ENCODE data around the gene HTR2A. TPM values are rescaled to one million over a fixed set of nuclear protein-coding genes. Genes with fewer than 3 reads are reported as not detected.

HTR2A gene
- total and polyA plus RNA-seq, 12 donors, result 0.03 to 0.38 (median 0.04) TPM; not detected in 9

DNA sequence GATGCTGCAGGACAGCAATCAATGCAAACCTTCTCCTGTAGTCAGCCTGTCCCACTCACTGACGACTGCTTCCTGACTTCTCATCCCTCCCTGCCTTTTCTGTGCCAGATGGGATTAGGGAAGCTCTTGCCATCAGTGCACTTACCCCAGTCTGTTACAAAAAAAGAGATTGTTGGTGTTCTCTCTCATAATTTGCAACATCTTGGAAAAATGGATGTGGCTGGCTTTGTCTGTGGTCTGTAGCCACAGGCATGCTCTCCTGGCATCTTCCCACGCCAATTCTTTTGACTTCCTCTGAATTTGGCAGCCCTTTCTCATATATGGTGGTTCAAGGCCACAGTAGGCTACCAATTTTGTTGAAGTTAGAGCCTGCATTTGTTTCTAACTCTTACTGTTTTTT, 11.6 kb upstream of the HTR2A start:
- intact Hi-C loops (cut with DNase I), result no loop called here
- DNase-seq (no peak), ATAC-seq (no peak)
- H3K4me1 ChIP-seq, result no peaks in the 10 kb centered on the region
- H3K4me3 ChIP-seq, result no peak overlapping the region
- 55 to 57% methylated on average over 2 of the region's 2 CpGs for WGBS, 2 donors
- no peaks in the 10 kb centered on the region for H3K36me3 ChIP-seq
- TF ChIP-seq, protein P1, sequence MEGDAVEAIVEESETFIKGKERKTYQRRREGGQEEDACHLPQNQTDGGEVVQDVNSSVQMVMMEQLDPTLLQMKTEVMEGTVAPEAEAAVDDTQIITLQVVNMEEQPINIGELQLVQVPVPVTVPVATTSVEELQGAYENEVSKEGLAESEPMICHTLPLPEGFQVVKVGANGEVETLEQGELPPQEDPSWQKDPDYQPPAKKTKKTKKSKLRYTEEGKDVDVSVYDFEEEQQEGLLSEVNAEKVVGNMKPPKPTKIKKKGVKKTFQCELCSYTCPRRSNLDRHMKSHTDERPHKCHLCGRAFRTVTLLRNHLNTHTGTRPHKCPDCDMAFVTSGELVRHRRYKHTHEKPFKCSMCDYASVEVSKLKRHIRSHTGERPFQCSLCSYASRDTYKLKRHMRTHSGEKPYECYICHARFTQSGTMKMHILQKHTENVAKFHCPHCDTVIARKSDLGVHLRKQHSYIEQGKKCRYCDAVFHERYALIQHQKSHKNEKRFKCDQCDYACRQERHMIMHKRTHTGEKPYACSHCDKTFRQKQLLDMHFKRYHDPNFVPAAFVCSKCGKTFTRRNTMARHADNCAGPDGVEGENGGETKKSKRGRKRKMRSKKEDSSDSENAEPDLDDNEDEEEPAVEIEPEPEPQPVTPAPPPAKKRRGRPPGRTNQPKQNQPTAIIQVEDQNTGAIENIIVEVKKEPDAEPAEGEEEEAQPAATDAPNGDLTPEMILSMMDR (IDR thresholded peaks at IDR 0.05), result no peak
- no peak overlapping the region for H3K27ac ChIP-seq
- peaks cover 0 to 12% (median 0%) of the 10 kb centered on the region in 7 donors for H3K27me3 ChIP-seq
- H3K9me3 ChIP-seq, result no peaks in the 10 kb centered on the region

DNA sequence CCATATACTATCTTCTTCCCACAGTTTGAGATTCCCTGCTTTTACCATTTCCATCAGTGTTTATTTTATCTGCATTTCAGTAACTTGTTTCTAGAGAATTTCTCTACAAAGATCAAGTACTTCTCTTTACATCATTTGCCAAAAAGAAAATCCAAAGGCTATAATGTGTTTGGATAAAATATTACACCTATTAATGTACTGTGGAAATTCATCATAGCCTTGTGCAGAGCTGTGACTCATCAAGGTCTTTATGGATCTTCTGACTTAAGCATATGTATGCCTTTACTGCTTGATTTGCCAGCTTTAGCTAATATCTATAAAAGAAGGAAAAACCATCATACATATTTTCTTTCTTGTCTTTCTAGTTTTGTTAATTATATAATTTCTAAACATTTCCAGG, 9.6 kb upstream of the HTR2A start:
- Histone ChIP-seq H3K9me3 (no peaks in the 10 kb centered on the region), H3K27ac (no peak overlapping the region), H3K36me3 (no peaks in the 10 kb centered on the region), H3K4me1 (no peaks in the 10 kb centered on the region), H3K4me3 (no peak overlapping the region), H3K27me3 (peaks cover 0 to 12% (median 0%) of the 10 kb centered on the region in 7 donors)
- TF ChIP-seq, protein P1 (IDR thresholded peaks at IDR 0.05), result no peak
- no peak for ATAC-seq
- no peak for DNase-seq
- intact Hi-C loops (cut with DNase I), result no loop called here

DNA sequence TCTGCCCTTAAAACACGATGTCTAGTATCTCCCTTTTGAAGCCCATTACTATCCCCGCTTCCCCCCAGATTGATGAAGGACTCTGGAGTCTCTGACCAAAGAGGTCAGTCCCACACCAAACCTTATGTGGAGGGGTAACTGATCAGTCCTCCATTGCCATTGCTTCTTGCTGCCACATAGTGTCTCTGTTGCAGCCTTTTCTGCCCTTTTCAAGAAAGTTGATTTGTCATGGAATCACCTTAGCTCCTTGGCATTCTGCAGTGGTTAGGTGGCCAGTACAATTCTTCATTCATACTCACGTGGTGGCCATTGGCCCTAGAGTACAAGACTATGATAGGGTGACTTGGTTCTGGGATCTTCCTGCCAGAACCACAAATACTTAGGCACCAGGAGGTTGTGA, 8.4 kb upstream of the HTR2A start:
- no peaks in the 10 kb centered on the region for H3K36me3 ChIP-seq
- 71 to 75% methylated on average over 3 of the region's 3 CpGs for WGBS, 2 donors
- H3K9me3 ChIP-seq, result no peaks in the 10 kb centered on the region
- DNase-seq (no peak), ATAC-seq (no peak)
- H3K4me3 ChIP-seq, result no peak overlapping the region
- TF ChIP-seq, protein P1 (IDR thresholded peaks at IDR 0.05), result no peak
- intact Hi-C loops (cut with DNase I), result no loop called here
- H3K27ac ChIP-seq, result no peak overlapping the region
- H3K27me3 ChIP-seq, result peaks cover 0 to 12% (median 0%) of the 10 kb centered on the region in 7 donors
- no peaks in the 10 kb centered on the region for H3K4me1 ChIP-seq

DNA sequence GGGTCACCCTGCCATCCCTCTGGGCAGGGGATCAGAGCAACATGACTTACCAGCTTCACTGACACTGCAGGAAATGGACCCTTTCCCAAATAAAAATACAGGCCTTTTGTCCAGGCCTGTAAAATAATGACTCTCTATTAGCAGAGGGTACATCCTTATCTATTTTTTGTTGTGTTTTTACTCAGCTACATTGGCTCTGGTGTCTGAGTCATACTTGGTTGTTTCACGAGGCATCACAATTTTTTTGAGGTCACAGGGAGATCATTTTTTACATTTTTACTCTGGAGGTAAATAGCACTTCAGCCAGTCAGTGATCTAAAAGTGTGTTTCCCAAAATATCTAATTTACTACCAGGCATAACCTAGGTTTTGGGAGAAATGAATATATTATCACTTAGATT, 6.9 kb upstream of the HTR2A start:
- Histone ChIP-seq H3K36me3 (no peaks in the 10 kb centered on the region), H3K9me3 (no peaks in the 10 kb centered on the region), H3K4me1 (no peaks in the 10 kb centered on the region), H3K4me3 (no peak overlapping the region), H3K27me3 (peaks cover 0 to 12% (median 0%) of the 10 kb centered on the region in 7 donors), H3K27ac (no peak overlapping the region)
- DNase-seq (no peak), ATAC-seq (no peak)
- TF ChIP-seq, protein P1 (IDR thresholded peaks at IDR 0.05), result no peak
- intact Hi-C loops (cut with DNase I), result no loop called here
- 45 to 48% methylated on average over 1 of the region's 1 CpG for WGBS, 2 donors

All from heart right ventricle (tissue), 16 donors.